ENCODE results near the gene FAM98C.

FAM98C gene

GRCh38 chr19:38449518-38449917 lies 46.6 kb downstream of the FAM98C start:
- H3K4me3 ChIP-seq, result no peak overlapping the region
- no peak overlapping the region for H3K27ac ChIP-seq
- DNase-seq (ENCODE audit: low spot score), result no peak
- TF ChIP-seq, protein P1, sequence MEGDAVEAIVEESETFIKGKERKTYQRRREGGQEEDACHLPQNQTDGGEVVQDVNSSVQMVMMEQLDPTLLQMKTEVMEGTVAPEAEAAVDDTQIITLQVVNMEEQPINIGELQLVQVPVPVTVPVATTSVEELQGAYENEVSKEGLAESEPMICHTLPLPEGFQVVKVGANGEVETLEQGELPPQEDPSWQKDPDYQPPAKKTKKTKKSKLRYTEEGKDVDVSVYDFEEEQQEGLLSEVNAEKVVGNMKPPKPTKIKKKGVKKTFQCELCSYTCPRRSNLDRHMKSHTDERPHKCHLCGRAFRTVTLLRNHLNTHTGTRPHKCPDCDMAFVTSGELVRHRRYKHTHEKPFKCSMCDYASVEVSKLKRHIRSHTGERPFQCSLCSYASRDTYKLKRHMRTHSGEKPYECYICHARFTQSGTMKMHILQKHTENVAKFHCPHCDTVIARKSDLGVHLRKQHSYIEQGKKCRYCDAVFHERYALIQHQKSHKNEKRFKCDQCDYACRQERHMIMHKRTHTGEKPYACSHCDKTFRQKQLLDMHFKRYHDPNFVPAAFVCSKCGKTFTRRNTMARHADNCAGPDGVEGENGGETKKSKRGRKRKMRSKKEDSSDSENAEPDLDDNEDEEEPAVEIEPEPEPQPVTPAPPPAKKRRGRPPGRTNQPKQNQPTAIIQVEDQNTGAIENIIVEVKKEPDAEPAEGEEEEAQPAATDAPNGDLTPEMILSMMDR (IDR thresholded peaks at IDR 0.05), result no peak

DNA sequence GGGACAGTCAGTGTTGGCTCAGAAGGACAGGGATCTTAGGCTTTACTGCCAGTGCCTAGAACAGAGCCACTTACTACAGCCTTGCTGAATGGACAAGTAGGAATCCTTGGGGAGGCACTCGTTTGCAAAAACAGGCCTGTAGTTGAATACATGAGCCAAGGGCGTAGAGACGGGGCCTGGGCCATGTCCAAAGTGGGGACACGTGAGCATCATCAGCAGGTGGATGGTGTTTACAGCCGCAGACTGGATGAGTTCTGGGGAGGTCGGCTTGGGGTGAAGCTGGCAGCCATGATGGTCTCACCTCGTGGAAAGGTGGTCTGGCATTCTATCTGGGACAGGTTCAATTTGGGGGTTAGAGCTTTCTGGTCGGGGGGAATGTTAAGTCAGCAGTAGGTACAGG lies 48.1 kb downstream of the FAM98C start:
- TF ChIP-seq, protein P1 (IDR thresholded peaks at IDR 0.05), result no peak
- Histone ChIP-seq H3K4me3 (no peak overlapping the region), H3K27ac (no peak overlapping the region)
- no peak for DNase-seq (ENCODE audit: low spot score)

DNA sequence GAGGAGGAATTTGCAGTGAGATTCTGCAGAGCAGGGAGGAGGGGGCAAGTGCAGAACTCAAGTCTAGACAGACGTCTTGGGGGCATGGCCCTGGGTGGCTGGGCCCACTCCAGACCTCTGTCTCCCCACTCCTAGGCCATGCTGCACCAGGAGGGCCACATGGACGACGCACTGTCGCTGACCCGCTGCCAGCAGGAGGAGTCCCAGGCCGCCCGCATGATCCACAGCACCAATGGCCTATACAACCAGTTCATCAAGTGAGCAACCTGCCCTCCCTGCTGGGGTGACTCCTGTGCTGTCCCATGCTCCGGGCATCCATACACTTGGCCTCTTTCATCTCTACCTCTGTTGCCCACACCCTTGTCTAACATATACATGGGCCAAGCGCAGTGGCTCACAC lies 48.7 kb downstream of the FAM98C start:
- no peak for DNase-seq (ENCODE audit: low spot score)
- Histone ChIP-seq H3K27ac (no peak overlapping the region), H3K4me3 (no peak overlapping the region)
- TF ChIP-seq, protein P1 (IDR thresholded peaks at IDR 0.05), result no peak

DNA sequence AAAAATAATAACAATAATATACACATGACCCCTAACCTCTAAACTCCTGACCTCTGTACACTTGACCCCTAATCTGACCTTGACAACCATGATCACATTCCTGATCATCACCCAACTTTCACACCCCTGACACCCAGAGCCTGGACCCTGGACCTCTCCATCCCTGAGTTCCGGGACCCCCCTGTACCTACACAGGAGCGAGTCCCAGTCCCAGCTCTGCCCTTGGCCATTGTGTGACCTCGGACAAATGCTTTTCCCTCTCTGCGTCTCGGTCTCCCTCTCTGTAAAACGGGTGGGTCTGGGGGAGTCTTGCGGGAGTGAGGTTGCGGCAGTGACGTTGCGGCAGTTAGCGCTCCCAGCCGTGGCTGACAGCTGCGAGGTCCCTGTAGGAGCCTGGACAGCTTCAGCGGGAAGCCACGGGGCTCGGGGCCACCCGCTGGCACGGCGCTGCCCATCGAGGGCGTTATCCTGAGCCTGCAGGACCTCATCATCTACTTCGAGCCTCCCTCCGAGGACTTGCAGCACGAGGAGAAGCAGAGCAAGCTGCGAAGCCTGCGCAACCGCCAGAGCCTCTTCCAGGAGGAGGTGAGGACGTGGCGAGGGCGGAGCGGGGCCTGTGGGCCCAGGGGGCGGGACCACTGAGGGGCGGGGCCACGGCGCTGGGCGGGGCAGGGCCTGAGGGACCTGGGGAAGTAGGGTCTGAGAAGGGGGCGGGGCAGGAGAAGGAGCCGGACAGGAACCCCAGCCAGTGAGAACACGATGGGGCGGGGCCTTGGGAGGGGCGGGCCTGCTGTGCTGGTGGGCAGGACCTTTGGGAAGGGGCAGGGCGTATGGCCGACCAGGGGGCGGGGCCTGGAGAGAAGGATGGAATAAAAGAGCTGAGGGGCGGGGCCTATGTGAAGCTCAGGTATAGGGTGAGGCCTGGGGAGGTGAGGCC lies 49.8 kb downstream of the FAM98C start:
- no peak for DNase-seq (ENCODE audit: low spot score)
- H3K4me3 ChIP-seq, result no peak overlapping the region
- TF ChIP-seq, protein P1 (IDR thresholded peaks at IDR 0.05), result no peak
- H3K27ac ChIP-seq, result no peak overlapping the region

GRCh38 chr19:38453596-38453995 lies 50.7 kb downstream of the FAM98C start:
- no peak for DNase-seq (ENCODE audit: low spot score)
- H3K27ac ChIP-seq, result no peak overlapping the region
- no peak overlapping the region for H3K4me3 ChIP-seq
- TF ChIP-seq, protein P1 (IDR thresholded peaks at IDR 0.05), result no peak

DNA sequence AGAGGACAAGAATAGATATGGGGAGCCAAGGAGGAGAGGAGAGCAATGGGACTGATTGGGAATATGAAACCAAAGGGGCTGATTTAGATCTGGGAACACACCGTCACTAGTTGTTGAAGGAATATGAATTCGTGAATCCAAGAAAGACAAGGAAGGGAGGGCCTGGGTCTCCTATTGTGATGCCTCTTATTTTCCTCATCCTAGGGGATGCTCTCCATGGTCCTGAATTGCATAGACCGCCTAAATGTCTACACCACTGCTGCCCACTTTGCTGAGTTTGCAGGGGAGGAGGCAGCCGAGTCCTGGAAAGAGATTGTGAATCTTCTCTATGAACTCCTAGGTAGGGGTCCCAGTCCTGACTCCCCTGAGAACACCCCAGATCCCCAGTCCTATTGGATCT lies 52.1 kb downstream of the FAM98C start:
- TF ChIP-seq, protein P1 (IDR thresholded peaks at IDR 0.05), result no peak
- DNase-seq (ENCODE audit: low spot score), result no peak
- H3K27ac ChIP-seq, result no peak overlapping the region
- H3K4me3 ChIP-seq, result no peak overlapping the region

DNA sequence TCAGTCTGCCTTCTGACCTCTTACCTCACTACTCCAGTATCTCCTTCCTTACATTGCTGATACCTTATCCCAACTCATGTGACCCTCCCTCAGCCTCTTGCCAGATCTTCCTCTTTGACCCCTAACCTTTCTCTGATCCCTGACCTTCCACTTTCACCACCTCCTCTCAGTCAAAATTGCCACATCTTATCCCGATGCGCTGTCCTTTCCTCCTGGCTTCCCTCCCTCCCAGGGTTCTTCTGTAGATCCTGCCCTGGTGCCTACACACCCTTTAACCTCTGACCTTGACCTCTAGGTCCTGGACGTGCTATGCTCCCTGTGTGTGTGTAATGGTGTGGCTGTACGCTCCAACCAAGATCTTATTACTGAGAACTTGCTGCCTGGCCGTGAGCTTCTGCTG lies 54.3 kb downstream of the FAM98C start:
- Histone ChIP-seq H3K4me3 (no peak overlapping the region), H3K27ac (no peak overlapping the region)
- TF ChIP-seq, protein P1 (IDR thresholded peaks at IDR 0.05), result no peak
- DNase-seq (ENCODE audit: low spot score), result no peak
